Muscle of back (tissue), 11 donors: ENCODE results near the gene ALG2. TPM values are rescaled to one million over a fixed set of nuclear protein-coding genes. Genes with fewer than 3 reads are reported as not detected.

Experiments used
- DNase-seq, 3 donors: peaks; one replicate each; pipeline versions ENCODE4 v3.0.0 to v3.0.0-alpha.2; 2013
- polyA plus RNA-seq, 10 donors: library from polyadenylated mRNA; unstranded; fragments of 120-200 nt; gene quantifications; one replicate each; pipeline ENCODE4 v1.2.1, GENCODE V29; 2013; ENCODE audit not compliant: insufficient read length in 10 of 10

Gene ALG2
- polyA plus RNA-seq, 10 donors, result 16.6 to 25.2 (median 20.3) TPM

GRCh38 chr9:99173570-99174504, 47.9 kb downstream of the ALG2 start:
- DNase-seq, result no peak

GRCh38 chr9:99172124-99173091, 49.3 kb downstream of the ALG2 start:
- DNase-seq, result no peak

GRCh38 chr9:99171225-99172123, 50.3 kb downstream of the ALG2 start:
- no peak for DNase-seq

- DNase-seq, result no peak
These were observed 51.6 kb downstream of the ALG2 start for GRCh38 chr9:99169982-99170761.

- DNase-seq, result no peak
These were observed 52.7 kb downstream of the ALG2 start for GRCh38 chr9:99169086-99169485.

- no peak for DNase-seq
These were observed 54.0 kb downstream of the ALG2 start for GRCh38 chr9:99167694-99168093.

DNA sequence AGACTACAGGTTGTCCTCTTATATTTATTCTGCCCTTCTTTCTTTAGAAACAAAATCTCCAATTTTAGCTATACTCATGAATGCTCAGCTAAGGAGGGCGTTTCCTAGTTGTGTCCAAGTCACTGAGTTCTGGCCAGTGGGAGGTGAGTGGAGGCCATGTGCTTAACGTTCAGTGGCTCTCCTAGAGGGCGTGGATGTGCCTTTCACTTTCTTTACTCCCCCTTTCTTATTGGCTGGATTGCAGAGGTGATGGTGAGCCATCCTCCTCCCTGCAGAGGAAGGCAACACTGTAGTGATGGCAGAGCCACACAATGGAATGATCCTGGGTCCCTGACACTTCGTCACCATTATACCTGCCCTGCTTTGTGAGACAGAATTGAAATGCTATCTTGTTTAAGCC, 54.6 kb downstream of the ALG2 start:
- no peak for DNase-seq

Other genes with a start within 250 kb of the ALG2 start
- gene TGFBR1, start 116.8 kb downstream of the ALG2 start, polyA plus RNA-seq, result 10 to 100 TPM; 20.9 to 33.7 (median 26.0) TPM
- gene SEC61B, start 340 bp upstream of the ALG2 start, polyA plus RNA-seq, result 100 to 1,000 TPM in 2 of 10 donors, 10 to 100 TPM in 8; 71.4 to 130 (median 90.7) TPM